Breast epithelium (tissue), 3 donors: ENCODE results near the gene MYH9.

Experiments used
- CTCF ChIP-seq, 3 donors: fragments of 450-650 bp; IDR thresholded peaks; one replicate each; pipeline ENCODE4 v1.5.1; 2016 to 2017; ENCODE audit warnings: antibody characterized with exemption in 3 of 3, mild to moderate bottlenecking in 3 of 3, moderate library complexity in 3 of 3
- POLR2A ChIP-seq: fragments of 450-650 bp; IDR thresholded peaks from one replicate; pipeline ENCODE4 v1.6.1; 2016; ENCODE audit warnings: antibody characterized with exemption, mild to moderate bottlenecking, moderate library complexity
- POLR2AphosphoS5 ChIP-seq, 3 donors: sonication (generic); formaldehyde crosslinking; IDR thresholded peaks; one replicate each; pipeline ENCODE4 v1.6.1; 2017; ENCODE audit warnings: antibody characterized with exemption in 3 of 3

- TF ChIP-seq POLR2A, result no peak
- TF ChIP-seq CTCF (IDR thresholded peaks at IDR 0.05), result no peak
- no peak for TF ChIP-seq POLR2AphosphoS5 (IDR thresholded peaks at IDR 0.05)
Observed at GRCh38 chr22:36259615-36260300, 128.0 kb downstream of the MYH9 start.
